Activated naive CD4-positive, alpha-beta T cell treated with Interleukin-2 at 50 U/mL for 16 hours (primary cell): ENCODE results near the gene CACNA1B.

ENCODE experiments used
- DNase-seq: peaks from one replicate; pipeline ENCODE4 v3.0.0-alpha.2; 2020

The CACNA1B gene

GRCh38 chr9:137924761-137925369 lies 47.3 kb downstream of the CACNA1B start:
- DNase-seq, result no peak

DNA sequence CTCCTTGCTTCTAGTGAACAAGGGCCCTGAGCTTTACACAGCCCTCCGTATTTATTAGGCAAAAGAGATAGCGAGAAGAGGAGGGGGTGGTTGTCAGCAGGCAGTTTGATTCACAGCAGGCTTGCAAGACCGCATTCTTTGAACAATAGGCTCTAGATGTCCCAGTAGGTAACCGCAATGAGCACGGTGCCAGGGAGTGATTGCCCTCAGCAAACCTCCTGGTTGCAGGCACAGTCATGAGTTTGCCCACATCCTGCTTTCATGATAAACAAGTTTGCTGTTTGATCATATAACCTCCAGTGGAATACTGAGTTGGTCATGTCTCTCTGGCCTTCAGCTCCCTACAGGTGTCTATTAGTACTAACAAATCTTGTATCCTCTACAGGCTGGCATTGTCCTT lies 66.1 kb downstream of the CACNA1B start:
- DNase-seq, result no peak

- no peak for DNase-seq
Observed at GRCh38 chr9:137945581-137945980, 68.0 kb downstream of the CACNA1B start.

DNA sequence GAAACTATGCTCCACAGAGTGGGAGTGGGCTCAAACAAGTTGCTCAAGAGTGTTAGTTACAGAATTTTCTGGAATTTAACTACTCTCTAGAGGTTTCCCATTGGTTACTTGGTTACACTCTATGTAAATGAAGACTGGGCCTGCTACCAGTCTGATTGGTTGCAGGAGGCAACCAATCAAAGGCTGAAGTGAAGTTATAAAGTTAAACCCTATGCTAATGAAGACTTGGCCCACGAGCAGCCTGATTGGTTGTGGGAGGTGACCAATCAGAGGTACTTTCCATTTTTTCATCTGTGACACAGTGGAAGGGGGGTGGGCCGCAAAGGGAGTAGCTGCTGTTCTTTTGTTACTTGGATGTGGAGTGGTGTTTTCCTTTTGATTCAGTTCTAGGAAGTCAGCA lies 69.4 kb downstream of the CACNA1B start:
- DNase-seq, result no peak

- no peak for DNase-seq
Observed at GRCh38 chr9:137948642-137949041, 71.1 kb downstream of the CACNA1B start.

- DNase-seq, result no peak
Observed at GRCh38 chr9:137949260-137949659, 71.7 kb downstream of the CACNA1B start.

- no peak for DNase-seq
Observed at GRCh38 chr9:137951107-137951506, 73.5 kb downstream of the CACNA1B start.

DNA sequence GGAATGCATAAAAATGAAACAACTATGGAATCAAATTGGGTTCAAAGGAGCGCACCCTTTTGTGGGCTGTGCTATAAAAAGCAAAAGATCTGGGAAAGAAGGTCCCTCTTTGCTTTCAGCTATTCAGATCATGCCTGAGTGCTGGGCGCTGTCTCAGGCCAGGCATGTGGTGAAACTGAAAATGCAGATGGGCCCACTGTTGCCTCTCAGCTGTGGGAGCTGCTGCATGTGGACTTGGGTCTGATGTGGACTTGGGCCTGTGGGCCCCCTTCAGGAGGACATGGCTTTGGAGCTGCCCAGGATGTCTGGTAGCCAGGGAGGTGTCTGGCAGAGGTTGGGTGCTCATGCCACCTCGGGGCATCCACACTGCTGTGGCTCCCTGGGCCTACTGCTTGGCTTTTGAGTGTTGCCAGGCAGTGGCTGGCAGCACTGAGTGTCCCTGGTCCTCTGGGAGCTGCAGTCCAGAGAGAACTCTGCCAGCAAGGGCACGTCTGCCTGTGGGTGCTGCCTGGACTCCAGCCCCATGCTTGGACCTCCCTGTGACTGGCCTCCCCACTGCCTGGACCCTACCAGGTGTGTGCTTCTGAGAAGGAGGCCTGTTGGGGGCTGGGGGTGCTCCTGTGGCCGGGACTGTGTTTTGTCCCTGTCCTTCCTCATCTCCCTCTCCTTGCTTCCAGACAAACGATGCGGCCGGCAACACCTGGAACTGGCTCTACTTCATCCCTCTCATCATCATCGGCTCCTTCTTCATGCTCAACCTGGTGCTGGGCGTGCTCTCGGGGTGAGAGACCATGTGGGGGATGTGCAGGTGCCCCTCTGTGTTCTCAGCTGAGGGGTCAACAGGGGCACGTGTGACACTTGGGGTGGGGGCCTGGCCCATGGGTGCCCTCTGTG lies 74.3 kb downstream of the CACNA1B start:
- no peak for DNase-seq

- DNase-seq, result no peak
Observed at GRCh38 chr9:137952976-137953666, 75.5 kb downstream of the CACNA1B start.

DNA sequence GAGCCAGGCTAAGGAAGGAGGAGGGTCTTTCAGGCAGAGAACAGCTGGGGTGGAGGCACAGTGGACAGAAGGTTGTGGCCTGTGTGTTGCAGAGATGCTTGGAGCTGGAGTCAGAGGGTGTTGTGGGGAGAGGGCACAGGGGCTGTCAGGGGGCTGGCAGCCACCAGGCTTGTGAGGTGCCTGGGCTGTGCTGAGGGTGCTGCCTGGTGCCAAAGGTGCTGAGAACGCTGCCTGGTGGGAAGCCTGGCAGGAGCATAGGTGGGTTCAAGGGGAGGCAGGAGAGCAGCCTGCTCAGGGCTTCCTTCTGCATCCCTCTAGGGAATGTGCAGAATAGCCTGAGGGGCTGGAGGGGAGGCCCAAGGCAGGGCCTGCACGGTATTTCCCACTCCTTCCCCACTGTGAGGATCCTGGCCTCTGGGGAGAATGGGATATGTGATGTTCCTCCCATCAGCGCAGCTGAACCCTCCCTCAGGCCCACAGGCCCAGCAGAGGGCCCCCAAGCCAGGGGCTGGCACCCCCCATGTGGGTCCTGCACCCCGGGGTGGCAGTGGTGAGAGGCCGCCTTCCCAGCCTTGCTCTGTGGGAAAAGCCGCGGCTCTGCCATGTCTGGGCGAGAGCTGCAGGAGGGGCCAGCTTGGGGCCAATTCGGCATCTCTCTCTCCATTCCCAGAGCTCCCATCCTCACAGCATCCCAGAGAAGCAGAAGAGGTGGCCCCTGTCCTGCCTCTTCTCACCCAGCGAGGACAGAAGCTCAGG lies 76.3 kb downstream of the CACNA1B start:
- DNase-seq, result no peak

DNA sequence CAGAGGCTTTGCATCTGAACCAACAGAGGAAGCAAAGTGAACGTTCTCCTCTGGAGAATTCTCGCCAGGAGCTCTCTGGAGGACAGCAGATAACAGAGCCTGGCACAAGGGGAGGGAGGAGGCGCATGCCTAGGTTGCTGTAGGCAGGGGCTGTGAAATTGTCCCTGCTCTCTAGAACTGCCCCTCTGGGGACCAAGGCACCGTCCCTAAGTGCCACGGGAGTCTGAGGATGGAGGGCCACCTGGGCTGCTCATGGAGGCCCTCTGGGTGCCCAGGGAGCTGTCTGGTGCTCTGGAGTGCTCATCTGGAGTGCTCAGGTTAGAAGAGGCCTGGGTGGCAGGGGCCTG lies 77.6 kb downstream of the CACNA1B start:
- no peak for DNase-seq

GRCh38 chr9:137955586-137955985 lies 78.0 kb downstream of the CACNA1B start:
- no peak for DNase-seq

DNA sequence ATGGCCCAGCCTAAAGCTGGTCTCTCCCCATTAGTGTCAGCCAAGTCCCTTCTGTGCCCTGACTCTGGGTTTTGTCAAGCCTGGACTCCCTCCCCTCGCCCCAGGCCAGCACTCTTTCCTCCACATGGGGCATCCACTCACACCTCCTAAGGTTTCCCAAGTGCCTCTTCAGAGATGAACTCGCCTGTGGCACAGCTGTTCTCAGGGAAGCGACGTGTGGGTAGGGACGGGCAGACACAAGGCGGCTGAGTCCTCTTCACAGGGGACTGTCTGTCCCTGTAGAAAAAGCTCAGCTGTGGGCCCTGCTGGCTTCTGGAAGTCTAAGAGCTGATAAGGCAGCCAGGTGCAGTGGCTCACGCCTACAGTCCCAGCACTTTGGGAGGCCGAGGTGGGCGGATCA lies 78.5 kb downstream of the CACNA1B start:
- DNase-seq, result no peak

- DNase-seq, result no peak
Observed at GRCh38 chr9:137956688-137957385, 79.3 kb downstream of the CACNA1B start.

- no peak for DNase-seq
Observed at GRCh38 chr9:137959641-137960411, 82.2 kb downstream of the CACNA1B start.

DNA sequence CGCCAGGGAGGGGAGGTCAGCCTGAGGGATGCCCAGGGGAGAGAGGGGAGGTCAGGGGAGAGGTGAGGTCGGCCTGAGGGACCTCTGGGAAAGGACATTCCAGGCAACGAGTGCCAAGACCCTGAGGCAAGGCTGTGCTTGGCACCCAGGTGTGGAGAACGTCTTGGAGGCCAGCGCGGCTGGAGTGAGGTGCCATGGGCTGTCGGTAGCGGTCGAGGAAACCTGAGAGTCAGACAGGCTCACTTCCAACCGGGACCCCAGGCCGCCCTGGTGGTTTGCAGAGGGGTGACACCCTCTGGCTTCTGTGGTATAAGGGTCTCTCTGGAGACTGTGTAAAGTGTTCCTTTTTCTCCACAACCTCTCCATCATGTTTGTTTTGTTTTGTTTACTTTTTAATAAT lies 82.9 kb downstream of the CACNA1B start:
- no peak for DNase-seq

GRCh38 chr9:137963525-137963924 lies 85.9 kb downstream of the CACNA1B start:
- no peak for DNase-seq

GRCh38 chr9:137965177-137965795 lies 87.7 kb downstream of the CACNA1B start:
- DNase-seq, result no peak

GRCh38 chr9:137967280-137967953 lies 89.8 kb downstream of the CACNA1B start:
- no peak for DNase-seq

GRCh38 chr9:137968235-137968634 lies 90.7 kb downstream of the CACNA1B start:
- DNase-seq, result no peak

DNA sequence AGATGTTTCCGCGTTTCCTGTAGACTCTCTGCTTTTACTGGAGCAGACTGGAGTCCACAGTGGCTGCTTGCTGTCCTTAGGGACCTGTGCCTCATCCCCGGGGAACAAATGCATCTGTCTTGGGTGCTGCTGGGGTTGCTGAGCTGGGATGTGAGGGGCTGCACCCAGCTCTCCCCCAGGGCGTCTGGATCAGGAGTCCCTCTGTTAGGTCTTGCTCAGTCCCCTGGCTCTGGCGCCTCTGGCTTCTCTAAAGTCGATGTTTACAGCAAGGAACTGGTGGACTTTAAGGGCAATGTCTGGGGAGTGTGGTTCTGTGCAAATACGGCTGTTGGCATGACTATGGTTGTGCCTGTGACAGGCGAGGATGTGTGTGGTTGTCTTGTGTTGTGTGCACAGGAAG lies 91.4 kb downstream of the CACNA1B start:
- no peak for DNase-seq
